SK-N-MC (cell line): ENCODE results near the gene HEPHL1.

Experiments
- DNase-seq: peaks from one replicate; pipeline ENCODE4 v3.0.0-alpha.2; 2011; ENCODE audit warnings: low read depth, low spot score
- H3K27ac ChIP-seq: fragments of 200-600 bp; sonication (generic); 2 replicates; pipeline ENCODE4 v1.5.1; 2016; ENCODE audit warnings: mixed run types
- H3K36me3 ChIP-seq: fragments of 200-600 bp; sonication (generic); 2 replicates; pipeline ENCODE4 v1.6.1; 2017; ENCODE audit warnings: antibody characterized with exemption, low read length, mixed read lengths; ENCODE audit not compliant: insufficient read depth
- H3K4me3 ChIP-seq: fragments of 200-600 bp; sonication (generic); 2 replicates; pipeline ENCODE4 v1.5.1; 2016
- H3K9ac ChIP-seq: fragments of 200-600 bp; sonication (generic); 2 replicates; pipeline ENCODE4 v1.8.0; 2017; ENCODE audit warnings: mixed run types, mixed read lengths; ENCODE audit not compliant: insufficient read length
- H3K9me3 ChIP-seq: fragments of 200-600 bp; sonication (generic); 2 replicates; pipeline ENCODE4 v1.6.1; 2017; ENCODE audit warnings: low read depth, mild to moderate bottlenecking, antibody characterized with exemption, low read length, moderate library complexity, mixed read lengths
- EZH2 ChIP-seq: fragments of 200-600 bp; sonication (generic); IDR thresholded peaks from one replicate; pipeline ENCODE4 v1.6.1; 2017; ENCODE audit warnings: antibody characterized with exemption
- FOXP2 ChIP-seq: optimal IDR thresholded peaks from 2 replicates; pipeline ENCODE3; 2011; ENCODE audit warnings: mild to moderate bottlenecking, moderate library complexity; ENCODE audit not compliant: insufficient read depth; ENCODE audit errors: extremely low read length, control extremely low read depth
- POLR2AphosphoS5 ChIP-seq: IDR thresholded peaks from 2 replicates; pipeline ENCODE4 v1.6.1; 2012; ENCODE audit warnings: mild to moderate bottlenecking, low read depth, low read length, borderline replicate concordance

The HEPHL1 gene

DNA sequence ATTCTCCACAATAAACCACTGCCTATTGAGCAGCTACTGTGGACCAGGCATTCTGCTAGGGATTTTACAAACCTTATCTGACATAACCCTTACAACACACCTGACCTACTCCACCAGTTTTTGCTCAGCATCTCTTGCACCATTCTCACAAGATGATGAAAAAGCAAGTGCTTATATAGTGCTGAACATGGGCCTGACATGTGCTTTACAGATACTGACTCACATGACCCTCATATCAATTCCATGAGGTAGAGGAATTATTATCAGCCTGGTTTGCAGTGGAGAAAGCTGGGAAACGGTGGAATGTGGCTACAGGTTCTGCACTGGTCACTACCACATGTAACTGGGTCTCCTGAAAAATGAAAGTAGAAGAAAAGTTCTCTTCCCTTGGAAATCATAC lies 69.9 kb downstream of the HEPHL1 start:
- TF ChIP-seq FOXP2, result no peak
- no peak for TF ChIP-seq POLR2AphosphoS5
- no peak for TF ChIP-seq EZH2
- Histone ChIP-seq H3K4me3 (no peak overlapping the region), H3K9ac (no peak overlapping the region), H3K27ac (no peak overlapping the region), H3K9me3 (no peaks in the 10 kb centered on the region), H3K36me3 (no peaks in the 10 kb centered on the region)
- no peak for DNase-seq

- no peak overlapping the region for H3K9ac ChIP-seq
- H3K27ac ChIP-seq, result no peak overlapping the region
- no peak for DNase-seq
- H3K36me3 ChIP-seq, result no peaks in the 10 kb centered on the region
- TF ChIP-seq POLR2AphosphoS5, result no peak
- no peak for TF ChIP-seq FOXP2
- TF ChIP-seq EZH2, result no peak
- no peaks in the 10 kb centered on the region for H3K9me3 ChIP-seq
- H3K4me3 ChIP-seq, result no peak overlapping the region
Measured at GRCh38 chr11:94100253-94100652, 79.1 kb downstream of the HEPHL1 start.

- Histone ChIP-seq H3K9me3 (no peaks in the 10 kb centered on the region), H3K36me3 (no peaks in the 10 kb centered on the region), H3K4me3 (no peak overlapping the region), H3K9ac (no peak overlapping the region), H3K27ac (no peak overlapping the region)
- no peak for DNase-seq
- TF ChIP-seq POLR2AphosphoS5 (no peak), EZH2 (no peak), FOXP2 (no peak)
Measured at GRCh38 chr11:94103471-94103870, 82.3 kb downstream of the HEPHL1 start.

DNA sequence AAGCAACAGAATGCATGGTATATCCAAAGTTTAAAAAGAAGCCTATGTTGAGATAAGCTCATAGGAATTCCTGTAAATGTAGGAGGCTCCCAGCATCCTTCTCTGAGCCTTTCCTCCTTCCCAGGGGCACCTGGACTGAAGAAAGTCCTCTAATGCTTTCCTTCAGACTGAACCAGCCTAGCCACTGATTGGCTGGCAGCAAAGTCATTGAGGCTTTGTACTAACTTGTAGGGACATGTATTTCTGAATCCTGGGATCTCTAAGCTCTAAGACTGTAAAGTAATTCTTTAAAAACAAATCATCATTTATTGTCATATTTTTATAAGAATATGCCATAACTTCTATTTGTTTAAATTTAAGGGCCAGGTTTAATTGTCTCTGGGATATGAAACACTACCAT lies 83.6 kb downstream of the HEPHL1 start:
- Histone ChIP-seq H3K9me3 (no peaks in the 10 kb centered on the region), H3K27ac (no peak overlapping the region), H3K36me3 (no peaks in the 10 kb centered on the region), H3K4me3 (no peak overlapping the region), H3K9ac (no peak overlapping the region)
- no peak for DNase-seq
- TF ChIP-seq EZH2 (no peak), POLR2AphosphoS5 (no peak), FOXP2 (no peak)

DNA sequence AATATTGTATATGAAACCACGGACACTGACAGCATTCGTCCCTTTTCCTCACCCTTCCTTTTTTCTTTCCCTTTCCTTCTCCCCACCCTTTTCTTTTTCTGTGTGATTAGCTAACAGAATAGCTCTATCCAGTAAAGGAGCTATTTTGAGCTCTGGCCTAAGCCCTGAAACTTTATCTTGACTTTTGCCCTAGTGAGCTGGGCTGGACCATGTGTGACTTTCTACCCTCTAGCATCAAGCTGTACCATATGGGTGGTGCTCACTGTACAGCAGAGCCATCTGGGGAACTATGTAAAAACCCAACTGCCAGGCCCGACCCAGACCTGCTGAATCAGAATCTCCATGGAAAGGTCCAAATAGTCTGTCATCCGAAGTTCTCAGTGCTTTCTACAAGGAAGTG lies 85.6 kb downstream of the HEPHL1 start:
- H3K9ac ChIP-seq, result no peak overlapping the region
- no peak overlapping the region for H3K27ac ChIP-seq
- TF ChIP-seq FOXP2 (no peak), EZH2 (no peak), POLR2AphosphoS5 (no peak)
- no peaks in the 10 kb centered on the region for H3K9me3 ChIP-seq
- DNase-seq, result no peak
- H3K4me3 ChIP-seq, result no peak overlapping the region
- no peaks in the 10 kb centered on the region for H3K36me3 ChIP-seq

- TF ChIP-seq FOXP2, result no peak
- no peak for TF ChIP-seq POLR2AphosphoS5
- no peak for TF ChIP-seq EZH2
- Histone ChIP-seq H3K9ac (no peak overlapping the region), H3K9me3 (no peaks in the 10 kb centered on the region), H3K36me3 (no peaks in the 10 kb centered on the region), H3K27ac (no peak overlapping the region), H3K4me3 (no peak overlapping the region)
- DNase-seq, result no peak
Measured at GRCh38 chr11:94107363-94107762, 86.2 kb downstream of the HEPHL1 start.

DNA sequence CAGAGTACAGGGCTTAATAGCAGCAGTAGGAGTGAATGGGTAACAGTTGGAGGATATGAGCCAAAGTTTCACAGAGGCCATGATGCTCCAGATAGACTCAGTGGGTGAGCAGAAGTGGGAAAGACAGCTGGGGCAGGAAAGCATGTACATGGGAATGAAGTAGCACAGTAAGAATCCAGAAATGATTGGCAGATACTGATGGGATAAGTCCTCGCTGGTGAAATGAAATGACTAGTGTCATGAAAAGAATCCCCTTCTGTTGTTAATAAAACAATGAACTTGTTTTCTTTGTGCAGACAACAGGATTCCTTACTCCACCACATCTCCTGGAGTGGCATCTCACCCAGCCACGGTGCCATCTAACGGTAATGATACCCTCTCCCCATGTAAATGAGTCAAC lies 90.1 kb downstream of the HEPHL1 start:
- Histone ChIP-seq H3K9ac (no peak overlapping the region), H3K9me3 (no peaks in the 10 kb centered on the region), H3K36me3 (no peaks in the 10 kb centered on the region), H3K27ac (no peak overlapping the region), H3K4me3 (no peak overlapping the region)
- DNase-seq, result no peak
- no peak for TF ChIP-seq POLR2AphosphoS5

DNA sequence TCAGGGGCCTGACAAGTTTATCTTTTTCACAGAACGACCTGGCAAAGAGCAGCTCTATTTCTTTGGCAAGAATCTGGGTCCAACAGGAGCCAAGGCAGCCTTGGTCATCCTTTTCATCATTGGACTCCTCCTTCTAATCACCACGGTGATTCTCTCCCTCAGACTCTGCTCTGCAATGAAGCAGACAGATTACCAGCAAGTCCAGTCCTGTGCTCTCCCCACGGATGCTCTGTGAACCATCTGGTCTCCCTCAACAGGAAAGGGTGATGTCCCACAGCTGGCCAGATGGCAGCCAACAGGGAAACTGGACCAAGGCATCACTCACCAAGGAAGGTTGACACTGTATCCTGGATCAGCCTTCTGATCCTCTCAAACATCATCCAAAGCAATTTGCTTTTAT lies 90.5 kb downstream of the HEPHL1 start:
- no peak overlapping the region for H3K27ac ChIP-seq
- H3K36me3 ChIP-seq, result no peaks in the 10 kb centered on the region
- TF ChIP-seq POLR2AphosphoS5 (no peak), FOXP2 (no peak), EZH2 (no peak)
- no peak overlapping the region for H3K4me3 ChIP-seq
- H3K9me3 ChIP-seq, result no peaks in the 10 kb centered on the region
- DNase-seq, result no peak
- no peak overlapping the region for H3K9ac ChIP-seq

DNA sequence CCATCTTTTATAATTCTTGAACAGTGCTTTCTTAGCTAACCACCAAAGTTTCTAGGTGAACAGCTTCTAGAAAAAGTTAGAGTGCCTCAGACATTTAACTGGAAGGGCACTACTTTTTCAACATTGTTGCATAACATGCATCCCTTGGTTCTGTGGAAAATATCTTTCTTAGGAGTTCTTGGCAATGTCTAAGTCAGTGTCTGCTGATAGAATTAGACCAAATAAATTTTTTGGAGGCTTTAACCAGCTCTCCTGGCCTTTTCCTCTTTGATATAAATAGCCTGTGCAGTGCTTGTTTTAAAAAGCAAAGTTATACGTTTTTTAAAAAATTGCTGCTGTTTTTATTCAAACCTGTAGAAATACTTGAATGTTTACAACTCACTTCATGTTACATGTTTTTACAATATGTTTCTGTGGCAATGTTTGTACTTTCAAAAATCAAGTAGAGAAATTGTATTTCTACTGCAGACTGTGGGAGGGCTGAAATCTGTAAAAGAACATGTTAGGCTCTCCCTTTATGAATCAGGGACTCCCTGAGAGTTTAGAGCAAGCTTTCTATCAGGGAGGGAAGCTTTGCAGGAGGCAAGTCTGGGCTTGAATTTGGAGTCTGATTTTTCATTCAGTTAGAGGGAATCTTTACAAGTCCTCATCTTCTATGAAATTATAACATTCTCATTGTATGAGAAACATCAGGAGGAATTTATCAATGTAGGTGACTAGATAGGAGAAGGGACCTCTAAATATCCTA lies 91.2 kb downstream of the HEPHL1 start:
- no peak overlapping the region for H3K27ac ChIP-seq
- H3K36me3 ChIP-seq, result no peaks in the 10 kb centered on the region
- H3K9ac ChIP-seq, result no peak overlapping the region
- TF ChIP-seq EZH2 (no peak), POLR2AphosphoS5 (no peak), FOXP2 (no peak)
- no peaks in the 10 kb centered on the region for H3K9me3 ChIP-seq
- no peak for DNase-seq
- no peak overlapping the region for H3K4me3 ChIP-seq

DNA sequence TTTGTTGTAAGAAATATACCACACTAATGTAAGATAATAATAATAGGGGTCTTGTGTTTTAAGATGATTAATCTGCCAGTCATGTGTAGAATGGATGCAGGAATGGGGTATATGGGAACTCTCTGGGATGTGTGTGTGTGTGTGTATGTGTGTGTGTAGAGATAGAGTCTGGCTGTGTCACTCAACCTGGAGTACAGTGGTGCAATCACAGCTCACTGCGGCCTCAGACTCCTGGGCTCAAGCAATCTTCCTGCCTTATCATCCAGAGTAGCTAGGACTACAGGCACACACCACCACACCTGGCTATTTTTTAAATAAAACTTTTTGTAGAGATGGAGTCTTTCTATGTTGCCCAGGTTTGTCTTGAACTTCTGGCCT lies 96.0 kb downstream of the HEPHL1 start:
- Histone ChIP-seq H3K36me3 (no peaks in the 10 kb centered on the region), H3K27ac (no peak overlapping the region), H3K4me3 (no peak overlapping the region), H3K9me3 (no peaks in the 10 kb centered on the region), H3K9ac (no peak overlapping the region)
- DNase-seq, result no peak
- TF ChIP-seq POLR2AphosphoS5 (no peak), EZH2 (no peak), FOXP2 (no peak)
